NOMO-1 (cell line): ENCODE results near the gene AQP5.
A peak's percentile ranks its signal among the peaks of the same experiment; 100 is the strongest.

Experiments
- DNase-seq, 2 experiments: peaks; one replicate each; lab custom pipeline; 2025; ENCODE audit not compliant: unreplicated experiment in 2 of 2; lab: John Stamatoyannopoulos, UW

The AQP5 gene

DNA sequence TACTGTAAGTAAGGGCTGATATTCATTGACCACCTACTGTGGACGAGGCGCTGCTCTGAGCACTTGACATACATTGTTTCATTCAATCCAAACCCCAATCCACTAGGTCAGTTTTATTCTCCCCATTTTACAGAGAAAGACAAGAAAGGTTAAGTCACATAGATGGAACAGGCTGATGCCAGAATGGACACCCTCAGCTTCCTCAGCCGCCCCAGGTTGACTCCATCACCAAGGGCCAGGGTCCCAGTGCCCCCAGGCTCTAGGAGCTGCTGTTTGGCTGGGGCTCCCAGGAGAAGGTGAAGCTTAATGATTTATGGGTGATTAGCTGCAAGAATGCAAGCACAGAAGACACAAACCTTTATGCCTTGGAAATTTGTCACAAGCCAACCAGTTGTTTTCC, 11.8 kb upstream of the AQP5 start:
- DNase-seq: no peak

DNA sequence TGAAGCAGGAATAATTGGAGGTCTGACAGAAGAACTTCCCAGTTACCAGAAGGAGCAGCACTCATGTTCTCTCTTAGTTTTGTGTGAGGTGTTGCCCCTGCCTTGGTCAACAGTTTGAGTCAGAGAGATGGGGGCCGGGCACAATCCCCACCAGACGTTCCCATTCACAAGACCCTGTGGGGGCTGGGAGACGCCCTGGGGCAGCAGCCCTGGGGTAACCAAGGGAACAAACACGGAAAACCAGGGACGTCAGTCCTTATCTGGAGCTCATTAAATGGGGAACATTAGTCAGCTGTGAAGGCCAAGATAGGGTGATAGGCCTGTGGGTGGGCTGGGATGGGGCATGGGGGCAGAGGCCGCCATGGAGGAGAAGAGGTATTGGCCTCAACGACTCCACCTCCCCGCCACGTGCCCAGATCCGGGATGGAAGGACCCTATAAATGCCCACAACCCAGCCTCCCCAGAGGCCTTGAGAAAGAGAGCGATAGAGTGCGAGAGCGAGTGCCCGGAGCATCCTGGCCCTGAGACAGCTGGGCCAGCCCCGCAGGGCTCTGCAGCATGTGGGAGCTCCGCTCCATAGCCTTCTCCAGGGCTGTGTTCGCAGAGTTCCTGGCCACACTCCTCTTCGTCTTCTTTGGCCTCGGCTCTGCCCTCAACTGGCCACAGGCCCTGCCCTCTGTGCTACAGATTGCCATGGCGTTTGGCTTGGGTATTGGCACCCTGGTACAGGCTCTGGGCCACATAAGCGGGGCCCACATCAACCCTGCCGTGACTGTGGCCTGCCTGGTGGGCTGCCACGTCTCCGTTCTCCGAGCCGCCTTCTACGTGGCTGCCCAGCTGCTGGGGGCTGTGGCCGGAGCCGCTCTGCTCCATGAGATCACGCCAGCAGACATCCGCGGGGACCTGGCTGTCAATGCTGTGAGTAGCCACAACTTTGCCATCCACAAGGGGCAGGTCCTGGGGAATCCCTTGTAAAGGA, 11.1 kb upstream of the AQP5 start, which contains the start of gene AQP2:
Gene AQP2, plus strand, starts transcription at position 465 of the 979 bp plus-strand sequence. Its CDS starts 94 bp downstream, at position 559.
- DNase-seq: no peak

DNA sequence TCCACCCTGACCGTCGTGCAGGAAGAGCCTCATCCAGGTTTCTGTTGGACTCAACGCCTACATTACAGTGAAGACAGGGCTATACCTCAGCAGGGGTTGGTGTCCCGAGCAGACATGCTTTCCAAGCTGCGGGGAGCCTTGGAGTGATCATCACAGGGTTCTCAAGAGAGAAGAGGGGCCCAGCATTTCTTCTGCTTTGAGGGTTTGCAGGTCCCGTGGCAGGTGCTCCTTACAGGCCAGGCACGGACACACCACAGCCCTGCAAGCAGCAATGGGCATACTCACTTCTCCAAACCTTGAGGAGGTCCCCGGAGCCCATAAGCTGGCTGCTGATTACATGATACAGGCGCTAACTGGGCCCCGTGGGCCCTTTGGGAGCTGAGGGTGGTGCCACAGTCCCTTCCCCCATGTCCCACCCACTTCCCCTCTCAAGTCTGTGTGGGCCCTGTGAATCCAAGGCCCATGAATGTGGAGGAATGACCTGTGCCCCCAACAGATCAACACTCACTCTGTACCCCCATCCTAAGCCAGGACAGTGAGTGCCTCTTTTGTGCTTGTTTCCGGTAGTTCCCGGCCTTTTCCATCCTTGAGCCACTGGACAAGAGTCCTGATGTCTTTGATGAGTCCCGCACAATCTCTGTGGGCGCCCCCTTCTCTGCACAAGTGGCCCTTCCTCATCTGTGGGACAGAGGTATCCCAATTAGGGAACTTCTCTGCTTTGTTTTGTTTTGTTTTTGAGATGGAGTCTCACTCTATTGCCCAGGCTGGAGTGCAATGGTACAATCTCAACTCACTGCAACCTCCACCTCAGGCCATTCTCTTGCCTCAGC, 10.0 kb upstream of the AQP5 start:
- no peak for DNase-seq

GRCh38 chr12:49952391-49953055, 9.1 kb upstream of the AQP5 start:
- no peak for DNase-seq

DNA sequence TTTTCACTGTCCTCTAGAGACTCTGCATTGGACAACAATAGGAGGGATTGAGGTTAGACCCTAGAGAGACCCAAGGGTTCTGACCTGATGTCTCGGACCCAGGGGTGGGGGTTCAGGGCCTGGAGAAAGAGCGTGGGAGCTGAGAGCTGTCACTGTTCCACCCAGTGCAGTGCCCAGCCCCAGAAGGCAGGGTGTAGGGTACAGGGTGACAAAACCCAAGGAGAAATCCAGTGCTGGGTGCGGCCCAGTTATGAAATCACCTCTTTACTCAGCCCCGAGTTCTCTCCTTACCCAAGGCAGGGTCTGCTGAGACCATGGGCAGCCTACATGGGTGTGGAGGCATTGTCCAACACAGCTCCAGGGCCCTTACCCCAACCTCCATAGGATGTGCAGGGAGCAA, 8.5 kb upstream of the AQP5 start:
- no peak for DNase-seq

- DNase-seq: no peak
These were observed 7.5 kb upstream of the AQP5 start for GRCh38 chr12:49953961-49954846.

DNA sequence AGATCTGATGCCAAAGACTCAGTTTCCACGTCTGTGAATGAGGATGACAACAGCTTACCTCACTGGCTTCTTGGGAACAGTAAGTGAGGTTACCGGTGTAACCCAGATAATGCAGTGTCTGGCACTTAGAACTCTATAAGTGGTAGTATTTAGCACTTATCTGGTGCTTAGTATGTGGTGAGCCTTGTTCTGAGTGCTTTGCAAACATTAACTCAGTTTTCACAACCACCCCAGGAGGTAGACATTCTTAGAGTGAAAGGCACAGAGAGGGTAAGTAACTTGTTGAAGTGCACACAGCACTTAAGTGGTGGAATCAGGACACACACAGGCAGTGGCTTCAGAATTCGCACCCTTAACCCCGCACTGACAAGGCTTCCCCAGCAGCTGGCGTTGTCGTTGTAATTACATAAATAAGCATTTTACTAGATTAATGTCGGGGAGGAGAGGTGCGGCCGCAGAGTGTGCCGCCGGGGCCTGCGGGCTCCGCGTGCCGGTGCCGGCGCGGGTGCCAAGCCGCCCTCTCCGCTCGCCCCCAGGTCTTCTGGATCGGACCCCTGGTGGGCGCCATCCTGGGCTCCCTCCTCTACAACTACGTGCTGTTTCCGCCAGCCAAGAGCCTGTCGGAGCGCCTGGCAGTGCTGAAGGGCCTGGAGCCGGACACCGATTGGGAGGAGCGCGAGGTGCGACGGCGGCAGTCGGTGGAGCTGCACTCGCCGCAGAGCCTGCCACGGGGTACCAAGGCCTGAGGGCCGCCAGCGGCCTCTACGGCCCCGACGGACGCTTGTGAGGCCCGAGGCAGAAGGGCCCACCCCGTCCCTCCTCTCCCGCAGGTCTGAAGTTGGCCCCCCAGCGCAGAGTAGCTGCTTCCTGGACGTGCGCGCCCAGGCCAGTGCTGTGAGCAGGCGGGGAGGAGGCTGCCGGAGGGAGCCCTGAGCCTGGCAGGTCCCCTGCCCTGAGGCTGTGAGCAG, 6.5 kb upstream of the AQP5 start:
- no peak for DNase-seq

- peak in 1 of 2 experiments; percentile 33 for DNase-seq
These were observed 5.6 kb upstream of the AQP5 start for GRCh38 chr12:49955899-49956662.

DNA sequence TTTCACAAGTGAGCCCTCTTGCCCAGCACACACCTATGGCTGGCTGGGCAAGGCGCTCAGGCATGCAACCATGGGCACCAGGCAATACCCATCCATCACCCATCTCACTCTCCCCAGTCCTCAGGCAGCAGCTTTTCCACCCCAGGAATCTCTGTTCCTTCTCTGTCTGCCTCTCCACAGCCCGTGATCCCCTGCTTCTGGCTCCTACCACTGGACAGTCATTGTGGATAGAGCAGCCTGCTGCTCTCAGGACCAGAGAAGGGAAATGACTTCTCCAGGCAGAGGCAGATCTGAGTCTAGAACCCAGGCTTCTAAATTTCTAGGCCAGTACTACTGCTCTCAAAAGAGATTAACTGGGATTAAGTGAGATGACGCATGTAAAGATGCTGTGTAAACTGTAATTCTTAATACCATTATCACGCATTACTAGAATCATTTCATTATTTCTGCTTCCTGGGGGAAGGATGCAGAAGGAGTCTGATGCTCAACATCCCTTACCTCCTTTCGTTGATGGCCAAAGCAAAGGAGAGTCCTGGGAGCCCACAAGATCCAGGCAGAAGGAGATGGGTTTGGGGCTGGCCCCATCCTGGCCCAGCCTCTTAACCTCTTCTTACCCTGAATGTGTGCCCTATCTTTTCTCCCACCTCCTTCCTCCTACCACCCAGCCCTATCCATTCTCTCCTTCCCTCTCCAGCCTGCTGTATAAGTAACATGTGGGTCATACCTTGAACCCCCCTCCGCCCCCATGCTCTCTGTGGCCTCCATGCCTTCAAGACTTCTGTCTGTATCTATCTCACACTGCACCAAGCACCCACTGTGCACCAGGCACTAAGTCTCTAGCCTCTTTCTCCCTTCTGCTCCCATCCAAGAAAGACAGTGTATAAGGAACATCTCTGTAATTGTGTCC, 4.8 kb upstream of the AQP5 start:
- no peak for DNase-seq

DNA sequence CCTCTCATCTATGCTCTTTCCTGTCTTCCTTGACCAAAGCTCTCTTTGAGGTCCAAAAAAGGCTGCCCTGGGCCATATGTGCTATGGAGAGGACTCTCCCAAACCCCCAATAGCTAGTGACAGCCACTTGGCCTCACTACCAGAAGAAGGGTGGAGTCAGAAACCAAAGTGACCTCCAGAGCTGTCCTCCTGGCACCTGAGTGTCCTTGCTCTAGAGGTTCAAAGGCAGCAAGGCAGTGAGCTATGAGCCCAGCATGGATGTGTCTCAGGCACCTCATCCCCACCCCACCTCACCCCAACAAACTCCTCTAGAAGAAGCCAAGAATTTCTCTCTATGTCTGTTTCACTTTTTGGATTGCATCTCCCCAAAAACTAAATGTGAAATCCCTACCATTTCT, 4.1 kb upstream of the AQP5 start:
- no peak for DNase-seq

DNA sequence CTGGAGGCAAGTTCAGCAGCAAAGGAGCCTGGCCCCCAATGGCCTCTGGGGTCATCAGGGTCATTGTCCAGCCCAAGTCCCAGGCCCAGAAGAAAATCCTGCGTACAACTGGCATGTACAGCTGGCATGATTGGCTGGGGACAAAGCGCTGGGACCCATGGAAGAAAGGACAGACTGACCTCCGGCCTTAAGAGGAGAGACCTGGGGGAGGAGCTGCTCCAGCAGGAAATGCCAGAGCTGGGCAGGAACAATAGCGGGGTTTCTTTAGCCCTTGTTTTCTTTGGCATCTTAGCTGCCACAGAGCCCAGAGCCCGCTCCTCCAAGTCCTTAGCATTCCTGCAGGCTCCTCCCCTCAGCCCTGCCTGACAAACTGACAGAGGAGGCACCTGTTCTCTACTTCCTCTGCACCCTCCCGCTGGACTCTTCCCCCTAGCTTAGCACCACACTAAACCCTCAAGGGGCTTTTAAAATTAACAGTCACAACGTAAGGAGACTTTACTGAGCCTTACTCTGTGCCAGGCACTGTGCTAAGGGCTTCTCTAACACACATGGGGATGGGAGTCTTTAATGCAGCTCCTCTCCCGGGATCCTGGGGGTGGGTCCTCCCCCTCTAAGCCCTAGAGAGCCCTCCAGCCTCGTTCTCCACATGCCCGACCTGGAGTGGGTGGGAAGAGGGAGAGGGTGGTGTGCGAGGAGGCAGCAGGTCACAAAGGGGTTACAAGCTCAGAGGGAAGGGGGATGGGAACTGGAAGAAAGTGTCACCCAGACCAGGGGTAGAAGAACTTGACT, 1.8 kb upstream of the AQP5 start:
- no peak for DNase-seq

GRCh38 chr12:49960474-49961110, 1.1 kb upstream of the AQP5 start:
- no peak for DNase-seq

- DNase-seq: no peak
These were observed 507 bp downstream of the AQP5 start for GRCh38 chr12:49961993-49962764.

DNA sequence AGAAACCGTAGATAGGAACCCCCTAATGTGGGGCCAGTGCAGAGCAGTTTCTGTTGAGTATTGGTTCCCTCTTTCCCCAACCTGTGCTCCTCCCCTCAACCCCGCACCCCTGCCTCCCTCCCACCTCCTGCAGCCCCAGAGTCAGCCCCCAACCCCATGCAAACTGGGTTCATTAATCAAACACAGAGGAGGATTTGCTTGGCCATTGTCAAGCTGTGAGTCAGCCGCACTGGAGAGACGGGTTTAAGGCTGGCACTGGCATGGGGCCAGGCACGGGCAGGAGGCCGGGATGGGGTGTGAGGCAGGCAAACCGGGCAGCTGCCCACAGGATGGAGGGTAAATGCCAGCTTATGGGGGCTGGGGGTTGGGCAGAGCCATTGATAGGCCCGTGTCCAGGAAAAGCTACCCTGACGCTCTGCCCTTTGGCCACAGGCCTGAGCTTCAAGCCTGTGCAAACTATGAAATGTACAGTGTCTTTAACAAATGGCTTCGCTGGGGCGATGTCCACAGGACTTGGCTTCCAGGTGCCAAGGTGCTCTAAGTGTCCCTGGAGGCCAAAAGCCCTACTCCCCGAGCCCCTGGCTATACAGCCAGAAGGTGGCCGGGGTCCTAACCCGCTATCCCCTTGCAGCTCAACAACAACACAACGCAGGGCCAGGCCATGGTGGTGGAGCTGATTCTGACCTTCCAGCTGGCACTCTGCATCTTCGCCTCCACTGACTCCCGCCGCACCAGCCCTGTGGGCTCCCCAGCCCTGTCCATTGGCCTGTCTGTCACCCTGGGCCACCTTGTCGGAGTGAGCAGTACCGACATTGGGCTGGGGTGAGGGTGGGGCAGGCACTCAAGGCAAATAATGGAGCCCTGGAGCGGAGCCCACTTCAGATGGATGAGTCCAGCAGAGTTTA, 1.4 kb downstream of the AQP5 start:
- DNase-seq: no peak
